GM21723 (cell line): Measurements from ENCODE around the gene PRKCE.

Experiments used
- ATAC-seq: cut with Tn5 transposase; IDR thresholded peaks from one replicate; pipeline ENCODE4 v1.9.1; 2021; ENCODE audit warnings: mild to moderate bottlenecking, moderate library complexity; ENCODE audit not compliant: unreplicated experiment

PRKCE gene

GRCh38 chr2:46087492-46087891 lies 436.0 kb downstream of the PRKCE start:
- ATAC-seq, result no peak

DNA sequence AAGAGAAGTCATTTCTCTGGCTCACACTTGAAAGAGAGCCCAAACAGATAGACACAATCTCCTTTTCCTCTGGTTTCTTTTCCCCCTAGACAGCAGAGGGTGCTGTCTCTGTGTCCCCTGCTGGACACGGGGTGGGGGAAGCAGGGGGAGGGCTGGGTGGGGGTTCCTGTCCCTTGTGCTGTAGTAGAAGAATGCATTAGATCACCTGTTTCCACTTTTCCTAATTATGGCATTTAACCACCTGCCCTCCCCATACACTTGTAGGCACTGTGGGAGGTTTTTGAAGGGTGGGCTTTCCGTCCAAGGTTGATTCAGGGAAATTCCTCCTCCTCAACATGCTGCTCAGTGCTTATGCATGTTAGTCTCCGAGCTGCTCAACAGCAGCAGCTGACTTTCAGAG lies 439.5 kb downstream of the PRKCE start:
- ATAC-seq, result no peak

DNA sequence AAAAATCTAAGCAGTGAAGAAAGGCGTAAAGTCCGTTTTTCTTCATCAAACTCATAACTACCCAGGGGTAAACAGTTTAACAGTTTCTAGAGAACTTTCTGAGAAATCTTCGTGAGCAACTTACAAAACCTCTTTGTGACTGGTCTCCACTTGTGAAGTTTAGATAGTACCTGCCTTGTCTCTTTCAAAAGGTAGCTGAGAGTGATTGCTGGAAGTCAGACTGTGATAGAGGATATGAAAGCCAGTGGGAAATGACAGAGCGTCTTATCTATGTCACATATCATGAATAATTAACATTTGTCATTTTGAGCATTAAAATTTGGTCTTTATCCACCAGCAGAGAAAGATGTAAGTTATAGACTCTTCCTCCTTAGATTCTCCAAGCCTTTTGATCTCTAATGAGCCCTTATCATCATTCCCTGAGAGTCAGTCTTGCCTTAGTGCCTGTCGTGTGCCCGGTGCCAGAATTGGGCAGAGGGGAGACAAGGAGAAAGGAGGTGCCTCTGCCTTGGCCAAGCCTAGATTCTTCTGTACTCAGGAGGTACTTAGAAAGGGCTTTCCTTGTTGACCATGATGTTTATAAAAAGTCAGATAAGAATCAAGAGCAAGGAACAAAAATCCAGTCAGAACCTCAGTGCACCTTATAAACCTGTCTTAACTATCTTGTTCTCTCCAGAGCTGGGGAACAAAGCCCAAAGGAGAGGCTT lies 440.6 kb downstream of the PRKCE start:
- ATAC-seq, result no peak

DNA sequence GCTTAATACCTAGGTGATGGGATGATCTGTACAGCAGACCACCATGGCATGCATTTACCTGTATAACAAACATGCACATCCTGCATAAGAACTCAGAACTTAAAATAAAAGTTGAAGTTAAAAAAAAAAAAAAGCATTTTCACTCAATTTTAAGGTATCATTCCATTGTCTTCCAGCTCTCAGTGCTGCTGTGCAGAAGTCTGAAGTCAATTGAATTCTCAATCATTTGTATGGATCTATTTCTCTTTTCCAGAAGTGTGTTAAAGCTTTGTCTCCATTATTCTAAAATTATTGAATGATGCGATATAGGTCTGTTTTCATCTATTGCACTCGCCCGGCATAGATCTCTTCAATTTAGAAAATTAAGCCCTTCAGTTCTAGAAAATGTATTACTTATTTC lies 443.2 kb downstream of the PRKCE start:
- ATAC-seq, result no peak

DNA sequence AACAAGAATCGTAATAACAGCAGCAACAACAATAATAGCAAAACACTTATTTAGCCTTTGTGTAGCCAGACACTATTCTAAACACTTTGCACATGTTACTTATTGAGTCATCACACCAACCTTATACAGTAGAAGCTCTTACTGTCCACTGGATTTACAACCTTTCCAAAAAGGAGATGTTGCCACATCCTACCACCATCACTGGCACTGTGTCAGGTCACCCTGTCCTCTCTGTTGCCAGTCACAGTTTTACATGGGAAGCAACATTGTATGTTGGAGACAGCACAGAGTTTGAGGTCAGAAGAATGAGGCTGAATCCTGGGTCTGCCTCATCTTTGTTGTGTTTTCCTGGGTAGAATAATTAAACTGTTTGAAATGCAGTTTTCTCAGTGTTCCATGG lies 444.4 kb downstream of the PRKCE start:
- ATAC-seq, result no peak

DNA sequence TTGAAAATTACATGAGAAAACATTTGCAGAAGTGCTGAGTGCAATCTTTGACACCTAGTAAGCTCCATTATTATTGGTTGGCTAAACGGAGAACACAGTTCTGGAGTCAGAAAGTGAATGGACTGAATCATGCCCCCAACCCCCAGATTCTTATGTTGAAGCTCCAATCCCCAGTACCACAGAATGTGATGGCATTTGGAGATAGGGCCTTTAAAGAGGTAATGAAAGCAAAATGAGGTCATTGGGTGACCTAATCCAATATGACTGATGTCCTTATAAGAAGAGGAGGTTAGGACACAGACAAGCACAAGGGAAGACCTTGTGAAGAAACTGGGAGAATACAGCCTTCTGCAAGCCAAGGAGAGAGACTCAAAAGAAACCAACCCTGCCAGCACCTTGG lies 444.8 kb downstream of the PRKCE start:
- no peak for ATAC-seq

DNA sequence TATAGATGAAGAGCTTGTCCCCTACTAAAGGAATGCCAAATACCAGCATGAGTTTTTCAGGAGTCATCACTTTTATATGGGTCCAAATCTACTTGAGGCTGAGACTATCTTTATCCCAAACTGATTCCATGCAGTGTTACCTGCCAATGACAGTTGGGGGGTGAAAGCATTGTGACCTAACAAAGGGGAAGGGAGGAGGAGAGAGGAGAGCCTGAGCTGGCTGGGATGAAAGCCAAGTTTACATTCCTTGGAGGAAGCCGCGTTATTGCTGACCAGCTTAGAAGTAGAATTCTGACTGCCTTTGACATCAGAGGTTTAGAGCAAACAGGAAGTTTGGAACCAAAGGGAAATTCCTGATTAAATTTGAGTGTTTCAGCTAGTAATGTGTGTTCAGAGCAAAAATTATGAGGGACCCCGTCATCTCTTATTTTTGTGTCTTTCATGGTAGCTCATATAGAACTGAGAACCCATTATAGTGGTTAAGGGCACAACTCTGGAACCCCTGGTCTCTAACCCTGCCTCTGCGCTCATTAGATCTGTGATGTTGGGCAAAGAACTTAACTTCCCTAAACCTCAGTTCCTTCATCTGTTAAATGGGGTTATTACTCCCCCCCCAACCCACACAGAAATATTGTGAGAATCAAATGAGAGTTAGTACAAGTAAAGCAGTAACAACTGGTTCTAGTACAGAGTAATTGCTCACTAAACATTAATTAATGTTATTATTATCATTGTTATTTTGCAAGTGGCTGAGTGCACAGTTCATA lies 446.4 kb downstream of the PRKCE start:
- ATAC-seq, result no peak

DNA sequence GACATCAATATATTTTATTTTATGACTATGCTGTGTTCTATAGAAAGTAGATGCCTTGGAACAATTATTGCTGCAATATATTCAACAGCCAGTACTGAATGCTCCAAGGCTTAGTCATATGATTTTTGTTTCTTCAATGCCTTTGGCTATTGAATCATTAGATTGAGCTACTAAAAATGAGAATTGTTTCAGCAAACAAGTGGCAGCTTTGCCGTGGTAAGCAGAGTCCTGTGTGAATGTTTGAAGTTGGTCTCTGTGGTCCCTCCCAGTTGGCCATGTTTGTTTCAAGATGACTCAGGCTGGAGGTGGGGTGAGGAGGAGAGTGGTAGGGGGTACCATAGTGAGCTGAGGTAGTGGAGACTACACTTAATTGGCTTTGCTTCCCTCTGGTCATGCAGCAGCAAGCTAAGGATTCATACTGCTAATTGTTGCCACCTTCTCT lies 447.2 kb downstream of the PRKCE start:
- ATAC-seq, result no peak

GRCh38 chr2:46101557-46102220 lies 450.2 kb downstream of the PRKCE start:
- no peak for ATAC-seq

GRCh38 chr2:46106690-46107089 lies 455.2 kb downstream of the PRKCE start:
- no peak for ATAC-seq

DNA sequence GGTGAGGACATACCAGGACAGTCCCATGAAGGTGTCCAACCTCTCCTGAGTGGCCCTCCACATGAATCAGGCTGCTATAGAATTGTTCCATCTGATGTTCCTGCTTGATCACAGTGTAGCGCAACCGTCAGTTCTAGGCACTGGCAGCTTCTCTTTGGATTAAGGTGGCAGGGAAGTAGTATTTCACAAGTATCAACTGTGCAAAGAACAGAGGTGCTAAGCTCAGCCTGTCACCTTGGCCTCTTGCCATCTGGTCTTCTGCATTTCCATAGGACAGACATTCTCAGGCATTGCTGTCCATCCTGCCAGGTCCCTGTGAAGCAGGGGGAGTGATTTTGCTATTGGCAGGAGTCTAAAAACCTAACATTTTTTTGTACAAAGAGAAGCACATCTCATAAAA lies 463.5 kb downstream of the PRKCE start:
- ATAC-seq, result no peak

DNA sequence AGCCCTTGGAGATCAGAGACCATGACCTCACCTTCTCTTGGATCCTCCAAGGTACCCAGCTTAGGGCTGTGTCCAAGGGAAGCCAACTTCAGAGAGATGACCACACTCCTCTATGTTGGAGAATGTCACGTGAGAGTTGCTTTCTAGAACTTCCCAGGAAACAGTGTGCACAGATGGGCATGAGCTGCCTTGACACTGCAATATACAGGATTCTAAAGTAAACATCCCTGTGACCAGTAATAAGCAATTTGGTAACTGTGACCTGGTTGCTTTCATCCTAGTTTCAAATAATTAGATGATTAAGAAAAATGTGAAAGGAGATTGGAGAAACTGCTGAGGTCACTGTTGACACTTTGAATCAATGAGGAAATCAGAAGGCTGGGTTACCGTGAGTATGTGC lies 464.7 kb downstream of the PRKCE start:
- no peak for ATAC-seq

DNA sequence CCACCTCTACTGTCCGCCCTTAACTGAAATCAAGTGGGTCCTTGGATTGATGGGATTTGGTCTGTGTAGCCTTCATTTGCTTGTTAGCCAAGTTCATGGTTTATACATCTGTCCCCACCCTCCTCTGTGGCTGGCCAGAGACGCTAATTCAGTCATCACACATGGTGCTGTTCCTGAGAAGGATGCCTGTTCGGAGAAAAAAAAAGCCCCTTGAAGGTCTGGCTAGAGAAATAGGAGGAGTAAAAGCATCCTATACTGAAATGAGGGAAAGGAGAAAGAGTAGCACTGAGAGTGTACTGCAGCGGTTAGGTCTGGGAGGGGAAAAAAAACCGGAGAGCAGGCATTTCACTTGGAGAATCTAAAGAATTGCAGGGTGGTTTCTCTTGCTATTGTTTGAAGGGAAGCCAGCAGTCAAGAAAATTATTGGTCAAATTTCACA lies 465.1 kb downstream of the PRKCE start:
- ATAC-seq, result no peak

- no peak for ATAC-seq
Measured at GRCh38 chr2:46117379-46117778, 465.9 kb downstream of the PRKCE start.

- ATAC-seq, result no peak
Measured at GRCh38 chr2:46117994-46118393, 466.5 kb downstream of the PRKCE start.

GRCh38 chr2:46118656-46119371 lies 467.3 kb downstream of the PRKCE start:
- no peak for ATAC-seq

DNA sequence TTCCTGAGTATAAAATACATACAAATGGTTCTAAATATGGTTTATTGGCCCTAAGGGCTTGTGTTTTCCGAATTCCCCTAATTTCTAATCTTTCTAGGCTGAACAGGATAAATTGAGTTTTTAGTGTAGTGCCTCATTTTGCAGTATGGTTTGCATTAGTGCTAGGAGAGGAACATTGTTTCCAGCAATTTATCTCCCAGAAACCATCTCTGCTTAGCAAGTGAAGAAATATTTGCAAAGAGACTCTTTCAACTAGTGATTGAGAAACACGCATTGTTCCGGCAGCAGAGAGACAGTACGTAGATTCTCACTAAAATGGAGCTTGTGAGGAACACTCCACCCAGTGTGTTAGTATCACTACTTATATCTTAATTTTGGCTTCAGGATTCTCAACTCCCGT lies 468.0 kb downstream of the PRKCE start:
- no peak for ATAC-seq

DNA sequence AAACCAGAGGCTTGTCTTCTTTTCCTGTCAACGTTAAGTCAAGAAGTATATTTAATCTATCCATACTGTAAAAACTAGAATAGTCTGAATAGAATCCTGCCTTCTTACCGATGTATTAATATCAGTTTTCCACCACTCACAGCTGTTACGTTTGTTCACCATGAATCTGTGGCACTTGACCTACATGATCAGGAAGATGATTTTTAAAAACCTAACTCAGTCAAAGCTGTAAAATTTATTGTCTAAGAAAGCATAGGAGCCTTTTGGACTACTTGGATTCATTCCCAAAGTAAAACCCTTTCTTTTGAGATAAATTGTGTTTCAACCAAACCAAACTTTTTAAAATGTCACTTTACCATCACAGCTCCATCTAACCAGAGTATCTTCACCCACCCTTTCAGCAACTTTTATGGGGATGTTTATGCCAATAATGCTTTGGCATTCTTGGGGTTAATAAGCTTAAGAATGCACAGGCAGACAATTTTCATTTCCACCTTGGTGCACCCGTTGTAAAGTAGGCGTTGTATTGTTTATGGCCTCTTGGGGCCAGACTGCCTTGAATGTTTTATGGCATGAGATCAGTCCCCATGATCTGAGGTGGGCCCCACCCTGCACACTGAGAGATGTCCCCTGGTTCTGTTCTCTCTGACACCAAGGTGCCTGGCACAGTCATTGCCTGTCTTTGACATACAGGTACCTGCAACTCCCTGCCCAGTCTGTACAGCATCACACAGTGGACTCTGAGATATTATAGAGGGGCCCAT lies 469.5 kb downstream of the PRKCE start:
- no peak for ATAC-seq

DNA sequence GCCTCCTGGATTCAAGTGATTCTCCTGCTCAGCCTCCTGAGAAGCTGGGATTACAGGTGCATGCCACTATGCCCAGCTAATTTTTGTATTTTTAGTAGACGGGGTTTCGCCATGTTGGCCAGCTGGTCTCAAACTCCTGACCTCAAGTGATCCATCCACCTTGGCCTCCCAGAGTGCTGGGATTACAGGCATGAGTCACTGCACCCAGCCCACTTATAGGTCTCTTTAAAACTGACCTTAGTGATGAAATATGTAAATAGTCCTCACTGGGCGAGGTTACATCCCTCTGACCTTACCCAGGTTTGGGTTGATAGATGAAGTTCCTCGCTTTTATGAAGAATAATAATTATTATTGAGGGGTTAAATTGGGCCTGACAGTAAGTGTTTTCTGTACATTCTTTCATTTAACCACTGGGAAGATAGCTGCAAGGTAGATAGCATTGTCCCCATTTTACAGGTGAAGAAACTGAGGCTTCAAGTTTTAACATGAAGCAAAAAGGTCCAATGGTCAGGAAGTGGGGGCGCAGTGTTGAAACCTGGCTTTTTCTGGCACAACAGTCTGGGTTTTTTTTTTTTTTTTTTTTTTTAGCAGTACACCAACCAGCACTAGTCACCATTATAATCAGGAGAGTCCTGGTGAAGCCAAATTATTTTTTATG lies 471.0 kb downstream of the PRKCE start:
- no peak for ATAC-seq

GRCh38 chr2:46123013-46123412 lies 471.5 kb downstream of the PRKCE start:
- ATAC-seq, result no peak
